HuH-7.5 (cell line): ENCODE measurements around the gene RAB3C.
"Not testable (repeated sequence)": the region's sequence is repeated elsewhere in the genome, so short reads cannot be mapped to it uniquely, and the experiment has no call there.

Experiments used
- DNase-seq: peaks from one replicate; pipeline ENCODE4 v3.0.0; 2011; ENCODE audit warnings: low spot score

Gene RAB3C

DNA sequence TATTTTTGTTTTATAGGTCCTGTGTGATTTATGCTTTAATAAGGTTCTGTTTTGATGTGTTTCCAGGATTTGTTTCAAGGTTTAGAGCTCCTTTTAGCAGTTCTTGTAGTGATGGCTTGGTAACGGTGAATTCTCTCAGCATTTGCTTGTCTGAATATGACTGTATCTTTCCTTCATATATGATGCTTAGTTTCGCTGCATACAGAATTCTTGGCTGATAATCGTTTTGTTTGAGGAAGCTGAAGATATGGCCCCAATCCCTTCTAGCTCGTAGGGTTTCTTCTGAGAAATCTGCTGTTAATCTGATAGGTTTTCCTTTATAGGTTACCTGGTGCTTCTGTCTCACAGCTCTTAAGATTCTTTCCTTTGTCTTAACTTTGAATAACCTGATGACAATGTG, 20.0 kb downstream of the RAB3C start:
- DNase-seq: not testable (repeated sequence)

DNA sequence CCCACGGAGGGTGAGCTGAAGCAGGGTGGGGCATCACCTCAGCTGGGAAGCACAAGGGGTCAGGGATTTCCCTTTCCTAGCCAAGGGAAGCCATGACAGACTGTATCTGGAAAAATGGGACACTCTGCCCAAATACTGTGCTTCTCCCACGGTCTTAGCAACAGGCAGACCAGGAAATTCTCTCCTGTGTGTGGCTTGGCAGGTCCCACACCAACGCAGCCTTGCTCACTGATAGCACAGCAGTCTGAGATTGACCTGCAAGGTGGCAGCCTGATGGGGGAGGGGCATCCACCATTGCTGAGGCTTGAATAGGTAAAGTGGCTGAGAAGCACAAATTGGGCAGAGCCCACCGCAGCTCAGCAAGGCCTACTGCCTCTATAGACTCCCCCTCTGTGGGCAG, 23.2 kb downstream of the RAB3C start:
- no peak for DNase-seq

DNA sequence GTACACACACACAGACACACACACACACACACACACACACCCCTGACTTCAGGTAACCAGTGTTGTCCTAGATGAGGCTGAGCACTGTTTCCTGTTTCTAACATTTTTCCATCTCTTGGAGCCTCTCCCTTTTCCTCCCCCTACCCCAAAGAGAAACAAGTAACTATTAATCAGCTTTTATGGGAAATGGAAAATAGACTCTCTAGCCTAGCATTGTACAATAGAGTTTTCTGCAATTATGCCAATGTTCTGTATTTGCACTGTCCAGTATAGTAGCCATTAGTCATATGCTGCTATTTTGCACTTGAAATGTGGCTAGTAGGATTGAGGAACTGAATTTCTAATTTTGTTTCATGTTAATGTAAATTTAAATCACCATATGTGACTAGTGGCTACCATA, 33.1 kb downstream of the RAB3C start:
- DNase-seq: no peak

DNA sequence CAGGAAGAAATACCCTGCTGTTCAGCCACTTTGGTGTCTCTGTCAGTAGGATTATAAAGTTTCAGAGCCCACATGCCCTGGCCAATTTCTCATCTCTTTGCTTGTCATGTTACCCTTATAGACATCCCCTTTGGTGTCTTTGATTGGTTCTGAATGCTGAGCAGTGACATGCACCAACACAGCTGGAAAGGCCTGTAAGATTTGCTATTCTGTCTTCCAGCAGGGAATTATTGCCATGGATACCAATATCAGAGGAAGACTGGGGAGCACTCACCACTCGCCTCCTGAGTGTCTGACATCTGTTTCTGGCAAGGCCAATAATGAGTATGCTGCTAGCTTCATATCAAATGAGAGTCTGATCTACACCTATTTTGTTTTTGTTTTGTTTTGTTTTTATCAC, 34.4 kb downstream of the RAB3C start:
- DNase-seq: no peak

DNA sequence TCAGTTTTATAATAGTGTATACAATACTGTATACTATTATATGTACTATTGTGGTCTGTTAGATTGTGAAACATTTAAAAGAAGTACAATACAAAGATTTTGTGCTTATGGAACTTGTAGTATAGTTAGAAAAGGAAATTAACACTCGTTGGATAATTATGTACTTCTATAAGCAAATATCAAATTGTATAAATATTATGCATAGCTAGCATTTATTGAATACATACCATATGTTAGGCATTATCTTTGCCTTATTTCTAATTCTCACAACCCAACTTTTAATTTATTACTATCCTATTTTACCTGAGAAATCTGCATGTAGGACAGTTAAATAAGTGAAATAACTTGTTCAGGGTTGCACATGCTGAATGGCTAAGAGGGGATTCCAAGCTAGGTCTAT, 37.5 kb downstream of the RAB3C start:
- DNase-seq: no peak

DNA sequence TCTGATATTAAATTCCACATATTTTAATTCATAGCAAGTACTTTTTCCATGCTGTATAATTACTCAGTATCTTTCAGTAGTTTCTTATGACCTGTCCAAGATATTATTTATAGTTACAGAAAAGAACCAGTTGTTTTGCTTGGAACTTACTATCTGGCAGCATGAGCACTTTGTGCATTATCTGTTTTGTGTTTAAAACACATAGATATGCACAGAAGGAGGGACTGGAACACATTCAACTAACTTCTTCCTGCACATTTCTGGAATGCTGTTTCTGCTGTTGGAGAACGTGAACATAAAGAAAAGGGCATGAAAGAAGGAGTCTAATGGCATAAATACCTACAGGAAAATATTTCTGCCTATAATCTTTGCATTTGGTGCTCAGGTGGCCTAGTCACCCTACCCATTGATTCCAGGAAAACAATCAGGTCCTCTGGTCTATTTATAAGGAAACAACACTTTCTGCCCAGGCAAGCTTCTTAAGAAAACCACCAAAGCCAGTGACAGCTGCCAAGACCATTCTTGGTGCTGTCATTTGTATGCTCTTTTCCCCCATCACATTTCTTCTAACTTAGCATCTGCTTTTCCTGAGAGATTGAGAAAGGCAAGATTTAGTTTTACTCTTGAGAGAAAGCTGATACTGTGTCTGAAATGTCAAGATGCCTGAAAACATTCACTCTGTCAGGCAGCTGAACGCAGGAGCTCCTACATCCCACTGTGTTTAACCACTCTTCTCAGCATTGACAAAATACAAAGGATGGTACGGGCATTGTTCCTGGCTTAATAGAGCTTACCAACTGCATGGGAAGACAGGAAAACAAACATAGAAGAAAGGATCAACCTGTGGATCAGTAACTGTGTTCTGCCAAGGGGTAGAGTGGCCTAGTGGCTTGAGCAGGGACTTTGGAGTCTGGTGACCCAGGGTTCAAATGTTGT, 40.3 kb downstream of the RAB3C start:
- no peak for DNase-seq

DNA sequence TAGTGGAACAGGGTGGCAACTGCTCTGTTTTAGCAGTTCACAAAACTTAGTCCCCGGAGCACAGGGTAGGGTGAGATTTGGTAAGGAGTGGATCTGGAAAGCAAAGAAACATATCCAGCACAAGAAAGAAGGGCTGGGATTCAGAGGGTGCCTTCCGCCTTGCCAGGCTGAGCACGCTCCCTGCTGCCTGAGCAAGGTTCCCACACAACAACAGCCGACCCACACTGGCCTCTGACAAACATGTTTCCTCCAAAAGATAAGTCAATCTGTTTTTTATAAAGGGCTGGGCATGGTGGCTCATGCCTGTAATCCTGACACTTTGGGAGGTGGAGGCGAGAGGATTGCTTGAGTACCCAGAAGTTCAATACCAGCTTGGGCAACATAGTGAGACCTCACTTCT, 45.8 kb downstream of the RAB3C start:
- DNase-seq: no peak

DNA sequence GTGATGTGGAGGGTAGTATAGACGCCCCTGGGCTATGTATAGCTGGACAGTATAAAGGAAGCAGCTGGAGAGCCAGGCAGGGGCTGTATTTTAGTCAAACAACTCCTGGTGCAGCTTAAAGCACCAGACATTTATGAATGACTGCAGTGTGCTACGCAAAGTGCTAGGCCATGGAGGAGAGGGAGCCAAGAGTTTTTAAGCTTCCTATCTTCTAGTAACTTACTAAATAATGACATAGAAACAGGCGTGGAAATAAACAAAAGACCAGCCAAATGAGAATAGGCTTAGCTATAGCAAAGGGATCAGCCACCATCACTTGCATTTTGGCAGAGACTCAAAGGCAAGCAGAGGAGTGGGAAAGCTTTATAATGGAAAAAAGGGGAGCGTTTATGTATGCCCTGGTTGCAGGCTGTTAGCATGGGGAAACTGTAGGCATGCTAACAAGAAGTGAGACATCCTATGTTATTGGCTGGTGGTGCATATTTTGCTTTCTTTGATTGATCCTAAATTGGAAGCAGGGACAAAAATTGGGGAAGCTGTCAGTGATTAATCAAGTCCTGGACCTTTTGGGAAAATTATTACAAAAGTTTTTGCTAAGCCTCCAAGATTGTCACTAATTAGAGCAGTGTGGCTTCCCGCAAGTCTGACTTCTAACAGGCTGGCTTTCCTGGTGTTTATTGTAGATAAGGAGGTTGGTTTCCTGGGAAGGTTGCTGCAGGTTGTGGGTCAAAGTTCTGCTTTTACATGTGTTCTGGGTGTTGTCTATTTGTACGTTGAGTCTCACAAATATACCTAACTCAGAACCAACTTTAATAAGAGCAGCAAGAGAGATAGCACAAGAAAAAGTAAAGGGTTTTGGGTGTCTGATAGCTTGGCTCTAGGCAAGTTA, 46.6 kb downstream of the RAB3C start:
- DNase-seq: no peak

DNA sequence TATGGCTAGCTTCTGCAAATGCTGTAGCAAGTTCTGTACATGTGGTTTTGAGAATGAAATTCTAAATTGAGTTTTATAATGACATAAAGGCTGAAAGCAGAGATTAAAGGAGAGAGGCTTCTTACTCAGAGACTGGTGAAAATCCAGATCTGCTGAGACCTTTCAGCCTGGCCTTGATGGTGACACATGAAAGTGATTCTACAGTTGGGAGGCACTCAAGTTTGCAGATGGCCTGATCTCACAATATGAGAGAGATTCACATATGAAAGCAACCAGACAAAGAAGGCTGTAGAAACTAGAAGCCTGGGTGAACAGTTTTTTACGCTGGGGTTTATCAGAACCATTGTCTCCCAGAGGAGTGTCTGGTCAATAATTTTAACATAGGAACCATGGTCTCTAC, 49.0 kb downstream of the RAB3C start:
- no peak for DNase-seq

DNA sequence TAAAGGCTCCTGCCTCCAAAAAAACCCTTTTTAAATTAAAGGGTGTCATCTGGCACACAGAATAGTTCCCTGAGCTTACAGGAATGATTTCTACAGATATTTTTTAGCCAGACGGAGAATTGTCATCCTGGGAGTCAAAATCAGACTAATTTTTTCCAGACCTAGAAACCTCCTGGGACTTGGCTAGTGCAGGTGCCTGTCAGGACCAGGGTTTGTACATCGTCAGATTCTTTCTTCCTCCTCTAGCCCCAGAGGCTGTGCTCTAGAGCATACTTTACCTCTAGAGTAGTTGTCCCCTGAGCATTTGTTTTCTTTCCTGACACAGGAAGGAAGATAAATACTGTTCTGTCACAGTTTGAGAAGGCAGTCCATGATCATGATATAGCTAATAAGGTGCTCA, 52.5 kb downstream of the RAB3C start:
- no peak for DNase-seq

DNA sequence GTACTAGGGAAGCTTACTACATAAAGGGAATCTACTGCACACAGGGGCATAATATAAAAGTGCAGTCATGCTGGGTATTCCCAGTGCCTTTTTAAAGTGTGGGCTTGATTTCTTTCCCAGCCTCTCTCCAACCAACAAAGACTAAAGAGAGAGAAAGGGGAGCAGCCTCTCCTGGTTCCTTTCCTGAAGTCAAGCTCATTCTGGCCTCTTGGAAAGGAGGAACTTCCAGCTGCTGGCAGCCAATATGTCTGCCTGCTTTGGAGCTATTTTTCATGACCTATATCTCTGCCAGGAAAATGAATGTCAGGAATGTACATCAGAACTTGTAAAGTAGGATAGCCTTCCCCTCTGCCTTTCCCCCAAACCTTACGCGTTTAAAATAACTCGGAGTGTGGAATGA, 57.1 kb downstream of the RAB3C start:
- no peak for DNase-seq

DNA sequence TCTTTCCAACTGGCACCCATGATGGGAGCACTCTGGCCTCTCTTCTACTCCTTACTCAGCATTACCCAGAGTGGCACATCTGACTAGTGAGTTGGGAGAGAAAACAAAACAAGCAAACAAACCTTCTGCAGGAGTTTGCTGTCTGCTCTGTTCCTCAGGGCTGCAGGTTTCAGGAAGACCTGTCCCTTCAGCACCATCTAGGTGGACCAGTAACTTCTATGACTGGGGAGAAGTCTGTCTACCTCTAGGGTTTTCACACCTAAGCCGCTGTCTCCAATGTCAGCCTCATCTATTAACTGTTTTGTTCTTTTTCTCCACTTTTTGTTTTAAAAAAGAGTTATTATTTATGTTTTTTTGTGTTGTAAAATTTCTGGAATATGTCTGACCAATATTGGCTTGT, 58.7 kb downstream of the RAB3C start:
- DNase-seq: no peak

DNA sequence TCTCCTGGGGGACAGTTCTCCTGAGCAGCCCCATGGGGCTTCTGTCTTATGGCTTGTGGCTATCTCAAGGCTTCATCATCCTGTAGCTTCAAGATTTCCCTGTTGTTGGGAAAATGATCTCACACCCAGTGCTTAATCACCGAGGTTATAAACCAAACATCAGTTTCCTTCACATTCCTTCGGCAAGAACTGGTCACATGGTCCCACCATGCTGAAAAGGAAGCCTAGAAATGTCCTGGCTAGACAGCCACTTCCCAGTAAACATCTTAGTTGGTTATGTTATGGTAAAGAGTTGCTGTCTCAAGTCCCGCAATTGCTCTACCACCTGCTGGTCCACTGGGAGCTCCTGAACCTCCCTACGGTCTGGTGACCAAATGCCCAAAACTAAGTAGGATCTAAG, 66.0 kb downstream of the RAB3C start:
- DNase-seq: no peak

DNA sequence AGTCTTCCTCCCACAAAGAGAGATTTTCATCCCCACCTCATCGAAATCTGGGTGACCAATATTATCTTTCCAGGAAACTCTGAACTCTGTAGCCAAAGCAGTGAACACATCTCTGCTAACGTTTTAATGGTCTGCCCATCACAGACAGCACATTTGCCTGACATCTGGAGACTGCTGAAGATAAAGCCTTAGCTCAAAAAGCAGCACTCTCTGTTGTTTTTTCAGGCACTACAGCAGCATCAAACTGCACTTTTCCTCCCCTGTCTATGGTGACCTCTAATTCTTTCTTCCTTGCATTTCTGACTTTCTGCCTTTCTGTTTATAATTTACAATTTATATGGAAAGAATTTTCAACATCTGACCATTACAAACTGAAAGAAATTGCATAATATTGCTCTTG, 66.8 kb downstream of the RAB3C start:
- no peak for DNase-seq

DNA sequence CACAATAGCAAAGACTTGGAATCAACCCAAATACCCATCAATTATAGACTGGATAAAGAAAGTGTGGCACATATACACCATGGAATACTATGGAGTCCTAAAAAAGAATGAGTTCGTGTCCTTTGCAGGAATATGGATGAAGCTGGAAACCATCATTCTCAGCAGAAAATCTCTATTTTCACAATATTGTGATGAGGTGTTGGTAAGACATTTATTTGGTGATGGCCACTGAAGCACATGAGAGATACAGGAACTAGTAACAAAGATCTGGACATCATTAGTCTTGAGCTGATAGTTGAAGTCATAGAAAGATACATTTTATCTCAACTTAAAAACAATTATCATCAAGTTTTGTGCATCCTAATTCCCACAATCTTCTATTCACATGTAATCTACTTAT, 70.6 kb downstream of the RAB3C start:
- no peak for DNase-seq

DNA sequence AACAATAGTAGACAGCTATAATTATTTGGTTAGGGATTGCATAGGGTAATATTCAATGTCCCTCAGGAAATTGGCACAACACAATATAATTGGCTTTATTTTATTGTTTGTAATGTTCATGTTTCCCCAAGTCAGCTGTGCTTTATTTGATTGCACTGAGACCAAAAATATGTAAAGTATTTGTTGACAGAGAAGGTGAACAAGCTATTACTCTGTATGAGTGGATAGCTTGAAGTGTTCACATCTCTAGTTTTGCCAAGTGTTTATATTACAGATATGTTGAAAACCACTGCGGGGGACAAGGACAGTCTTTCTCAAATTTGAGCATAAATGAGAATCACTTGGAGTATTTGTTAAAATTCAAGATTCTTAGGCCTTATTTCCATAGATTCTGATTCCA, 83.3 kb downstream of the RAB3C start:
- no peak for DNase-seq

DNA sequence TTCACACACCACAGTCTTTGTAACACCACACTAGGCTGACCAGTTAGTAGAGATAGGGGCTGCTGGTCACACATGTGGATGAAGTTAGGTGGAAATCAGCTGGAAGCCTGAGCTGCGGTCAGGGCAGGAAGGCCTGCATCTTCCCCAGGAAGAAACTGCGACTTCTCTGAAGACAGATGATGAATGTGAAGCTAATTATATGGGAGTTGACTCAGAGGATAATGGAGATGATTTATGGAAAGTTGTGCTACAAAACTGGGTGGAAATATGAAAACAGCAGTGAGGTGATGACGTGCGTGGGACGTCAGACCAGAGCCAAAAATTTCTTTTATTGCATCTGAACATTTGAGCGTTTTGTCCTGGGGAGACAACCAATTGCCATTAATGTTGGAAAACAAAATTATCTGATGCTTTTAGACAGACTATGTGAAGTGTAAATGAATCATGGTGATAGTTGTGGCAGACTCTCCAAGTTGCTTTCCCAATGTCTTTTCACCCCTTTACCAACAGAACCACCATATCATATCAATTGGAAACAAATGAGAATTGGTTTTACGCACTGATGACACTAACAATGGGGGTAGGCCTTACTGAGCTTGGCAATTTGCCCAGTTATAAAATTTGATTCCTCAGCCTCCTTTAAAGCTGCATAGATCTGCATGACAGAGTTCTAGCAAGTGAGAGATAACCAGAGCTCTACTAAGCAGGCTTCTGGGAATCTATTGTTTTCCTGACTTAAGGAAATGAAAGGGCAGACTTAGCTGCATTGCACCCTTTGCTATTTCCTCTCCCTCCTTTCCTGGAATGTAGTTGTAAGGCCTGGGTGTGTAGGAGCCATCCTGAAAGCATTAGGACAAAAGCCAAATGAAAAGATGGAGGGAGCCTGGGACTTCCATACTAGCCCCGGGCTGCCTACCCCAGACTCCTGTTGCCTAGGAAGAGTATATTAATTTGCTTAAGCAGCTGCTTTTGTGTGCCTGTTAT, 84.0 kb downstream of the RAB3C start:
- DNase-seq: no peak

DNA sequence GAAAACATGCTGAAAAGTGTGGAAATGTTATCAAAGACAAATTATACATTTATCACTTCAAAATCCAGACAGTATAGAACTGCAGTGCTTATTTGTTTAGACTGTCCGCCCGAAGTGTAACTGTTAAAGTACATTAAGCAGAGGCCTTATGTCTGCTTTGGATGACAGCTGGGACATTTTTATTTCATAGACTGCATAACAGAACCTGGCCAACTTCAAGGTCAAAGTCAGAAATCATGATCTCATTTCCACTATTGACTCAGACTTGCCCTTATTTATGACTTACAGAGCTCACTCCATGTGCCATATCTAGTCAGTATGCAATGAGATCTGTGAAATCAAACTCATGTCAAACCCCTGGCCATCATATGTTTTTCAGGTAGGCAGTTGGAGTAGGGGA, 87.7 kb downstream of the RAB3C start:
- no peak for DNase-seq

DNA sequence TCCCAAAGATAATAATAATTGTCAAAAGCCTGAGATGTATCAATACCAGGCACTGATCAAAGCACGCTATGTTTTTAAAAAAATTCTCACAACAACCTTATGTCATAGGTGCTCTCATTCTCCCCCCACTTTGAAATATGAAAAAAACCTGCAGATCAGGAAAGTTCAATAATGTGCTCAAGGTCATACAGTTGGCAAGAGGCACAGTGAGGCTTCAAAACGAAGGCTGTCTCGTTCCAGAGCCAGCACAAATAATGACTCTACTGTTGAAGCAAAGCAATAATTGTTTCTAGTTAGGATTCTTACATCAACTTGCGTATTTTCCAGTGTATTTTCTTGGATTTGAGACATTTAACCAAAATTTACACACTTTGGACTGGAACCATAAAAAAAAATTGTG, 88.3 kb downstream of the RAB3C start:
- DNase-seq: no peak

DNA sequence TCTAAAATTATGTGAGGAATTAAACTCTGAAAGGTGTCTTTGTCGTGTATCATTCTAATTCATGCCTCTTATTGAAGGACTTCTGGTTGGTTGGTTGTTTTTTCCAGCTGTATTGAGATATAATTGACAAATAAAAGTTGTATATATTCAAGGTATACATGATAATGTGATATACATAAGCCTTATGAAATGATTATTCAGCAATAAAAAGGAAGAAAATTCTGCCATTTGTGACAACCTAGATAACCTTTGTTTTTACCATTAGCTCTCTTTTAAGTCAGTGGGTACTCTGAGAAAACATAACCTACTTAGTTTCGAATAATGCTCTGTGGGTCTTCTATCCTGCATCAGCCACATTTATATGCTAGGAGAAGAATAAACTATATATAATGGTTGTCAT, 89.6 kb downstream of the RAB3C start:
- DNase-seq: no peak

DNA sequence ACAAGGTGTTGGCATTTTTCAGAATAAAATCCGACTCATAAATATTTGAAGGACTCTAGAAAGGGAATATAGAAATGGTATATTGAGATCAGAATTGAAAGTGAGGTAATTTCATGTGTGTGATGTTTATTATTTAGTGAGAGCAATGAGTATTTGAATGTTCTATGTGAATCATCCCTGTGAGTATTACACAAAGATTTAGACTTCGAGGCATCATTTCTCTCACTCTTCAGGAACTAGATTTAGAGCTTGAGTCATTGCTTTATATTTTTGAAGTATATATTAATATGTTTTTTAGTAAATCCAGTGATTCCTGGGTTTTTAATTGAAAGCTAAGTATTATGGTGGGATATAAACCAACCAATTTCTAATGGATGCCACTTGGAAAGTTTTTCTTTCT, 91.2 kb downstream of the RAB3C start:
- no peak for DNase-seq

DNA sequence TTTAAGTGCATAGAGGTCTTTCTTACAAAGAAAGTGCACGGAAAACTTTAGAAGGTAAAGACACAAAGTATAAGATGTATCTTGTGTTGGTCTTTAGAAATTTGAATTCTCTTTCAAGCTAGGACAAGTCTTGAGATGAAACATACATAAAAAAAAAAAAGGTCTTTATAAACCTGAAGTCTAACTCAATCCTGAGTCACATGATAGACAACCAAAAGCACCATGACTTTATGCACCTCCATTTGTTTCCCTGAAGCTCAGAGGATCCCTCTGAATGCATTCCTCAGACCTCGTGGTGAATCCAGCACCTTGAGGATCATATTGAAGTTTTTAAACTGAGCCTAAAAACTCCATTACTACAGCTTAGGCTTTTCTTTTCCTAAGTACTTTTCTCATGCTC, 91.8 kb downstream of the RAB3C start:
- DNase-seq: no peak
